AG08395 (cell line): ENCODE data around the gene SLC46A1.

Experiments used
- DNase-seq: peaks from one replicate; pipeline ENCODE4 v3.0.0; 2012; ENCODE audit warnings: mixed read lengths, low spot score

Gene SLC46A1

GRCh38 chr17:28357061-28357900 is 48.7 kb downstream of the SLC46A1 start, which contains the start of gene POLDIP2:
POLDIP2 (minus strand) TSS chr17:28357527; CDS start chr17:28357448, 79 bp downstream.
- peak; percentile 97 for DNase-seq

- DNase-seq = no peak
These were observed 55.7 kb downstream of the SLC46A1 start for GRCh38 chr17:28350271-28350670.

DNA sequence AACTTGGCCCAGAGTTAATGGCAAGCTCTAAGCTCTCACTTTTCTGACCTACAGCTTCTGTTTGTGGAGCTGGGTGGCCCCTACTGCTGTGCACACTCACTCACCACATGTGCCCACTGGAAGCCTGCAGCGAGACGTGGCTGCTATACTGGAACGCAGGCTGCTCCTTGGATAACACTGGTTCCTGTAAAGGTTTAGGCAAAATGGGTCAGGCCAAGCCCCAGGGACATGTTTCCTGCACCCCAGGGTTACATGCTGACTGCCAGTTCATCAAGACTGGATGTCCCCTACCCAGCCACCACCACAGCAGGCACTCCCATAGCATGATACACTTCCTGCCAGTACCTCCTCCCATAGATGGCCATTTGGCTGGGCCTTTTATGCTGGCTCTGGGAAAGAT is 57.0 kb downstream of the SLC46A1 start:
- DNase-seq = no peak

- DNase-seq = peak; percentile 92
These were observed 58.6 kb downstream of the SLC46A1 start for GRCh38 chr17:28347261-28347891.

GRCh38 chr17:28346746-28347246 is 59.2 kb downstream of the SLC46A1 start:
- DNase-seq = no peak

DNA sequence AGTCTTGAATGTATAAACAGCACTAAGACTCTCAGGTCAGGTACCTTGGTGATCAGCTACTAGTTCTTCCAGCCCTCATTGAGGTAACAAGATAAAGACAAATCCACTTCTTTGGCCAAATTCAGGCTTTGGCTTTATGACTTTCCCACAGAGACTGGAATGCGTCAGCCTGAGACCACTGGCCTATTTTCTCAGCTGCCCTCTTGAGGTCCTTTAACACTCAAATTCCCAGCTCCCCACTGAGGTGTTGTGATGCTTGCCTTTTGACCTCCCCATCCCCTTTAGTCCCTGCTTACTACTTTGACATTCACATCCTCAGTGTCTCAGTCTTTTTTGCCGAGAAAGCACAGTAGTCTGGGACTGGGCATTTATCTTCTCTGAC is 59.8 kb downstream of the SLC46A1 start:
- DNase-seq = no peak

GRCh38 chr17:28345419-28346198 is 60.4 kb downstream of the SLC46A1 start:
- DNase-seq = no peak
